ENCODE data around the gene SHISAL1. TPM values are rescaled to one million over a fixed set of nuclear protein-coding genes. Genes with fewer than 3 reads are reported as not detected.
"Not testable (repeated sequence)": the region's sequence is repeated elsewhere in the genome, so short reads cannot be mapped to it uniquely, and the experiment has no call there.

SHISAL1 gene
- polyA plus RNA-seq, 3 donors = 1.4 to 2.7 (median 1.9) TPM

- DNase-seq = no peak
Observed at GRCh38 chr22:44261164-44261860, 51.4 kb downstream of the SHISAL1 start.

- no peak for DNase-seq
Observed at GRCh38 chr22:44260216-44261035, 52.3 kb downstream of the SHISAL1 start.

GRCh38 chr22:44259366-44260215 is 53.2 kb downstream of the SHISAL1 start:
- no peak for DNase-seq

- peak; percentile 31 for DNase-seq
Observed at GRCh38 chr22:44256556-44257485, 55.9 kb downstream of the SHISAL1 start.

- no peak for DNase-seq
Observed at GRCh38 chr22:44256085-44256484, 56.7 kb downstream of the SHISAL1 start.

GRCh38 chr22:44254811-44255210 is 57.9 kb downstream of the SHISAL1 start:
- DNase-seq = no peak

- no peak for DNase-seq
Observed at GRCh38 chr22:44249376-44250147, 63.2 kb downstream of the SHISAL1 start.

GRCh38 chr22:44248926-44249325 is 63.8 kb downstream of the SHISAL1 start:
- DNase-seq = no peak

GRCh38 chr22:44247923-44248892 is 64.5 kb downstream of the SHISAL1 start:
- DNase-seq = no peak

GRCh38 chr22:44247346-44247745 is 65.4 kb downstream of the SHISAL1 start:
- no peak for DNase-seq

GRCh38 chr22:44246615-44247326 is 66.0 kb downstream of the SHISAL1 start:
- DNase-seq = no peak

GRCh38 chr22:44245867-44246266 is 66.9 kb downstream of the SHISAL1 start:
- DNase-seq = no peak

GRCh38 chr22:44245438-44245837 is 67.3 kb downstream of the SHISAL1 start:
- DNase-seq = no peak

GRCh38 chr22:44244265-44244822 is 68.4 kb downstream of the SHISAL1 start:
- no peak for DNase-seq

GRCh38 chr22:44243761-44244160 is 69.0 kb downstream of the SHISAL1 start:
- DNase-seq = no peak

- no peak for DNase-seq
Observed at GRCh38 chr22:44242946-44243724, 69.6 kb downstream of the SHISAL1 start.

GRCh38 chr22:44241121-44241520 is 71.6 kb downstream of the SHISAL1 start:
- DNase-seq = not testable (repeated sequence)
